ENCODE data around the gene ASPN. TPM values are rescaled to one million over a fixed set of nuclear protein-coding genes. Genes with fewer than 3 reads are reported as not detected.

Gene ASPN
- total and polyA plus RNA-seq, 10 of the 15 experiments (the other 5 are each of a cell fraction or from before 2014, with no cell fraction given) = 0.03 to 0.47 (median 0.42) TPM; not detected in 7

GRCh38 chr9:92508018-92508820 is 25.9 kb upstream of the ASPN start:
- BruUV-seq (replicated peaks) = no TSS peak
- no peak for TF ChIP-seq SIX5 (IDR thresholded peaks at IDR 0.05; ENCODE audit: low read depth, low read length, severe bottlenecking)
- TF ChIP-seq ATF2 (IDR thresholded peaks at IDR 0.05; ENCODE audit: low read length) = no peak
- TF ChIP-seq CHD1 (IDR thresholded peaks at IDR 0.05; ENCODE audit: low read depth, low read length) = no peak
- TF ChIP-seq HDAC2 (IDR thresholded peaks at IDR 0.05) = no peak
- TF ChIP-seq IRF3 (IDR thresholded peaks at IDR 0.05) = no peak
- TF ChIP-seq BRCA1 (IDR thresholded peaks at IDR 0.05; ENCODE audit: low read depth, low read length) = no peak
- TF ChIP-seq ESRRA (IDR thresholded peaks at IDR 0.05; ENCODE audit: low read length) = no peak
- no peak for TF ChIP-seq SMARCA5 (IDR thresholded peaks at IDR 0.05)
- TF ChIP-seq BACH1 (IDR thresholded peaks at IDR 0.05; ENCODE audit: borderline replicate concordance) = no peak
- no peak for TF ChIP-seq PAX5 (IDR thresholded peaks at IDR 0.05; ENCODE audit: borderline replicate concordance, low read depth, low read length)
- no peak for TF ChIP-seq CREM (IDR thresholded peaks at IDR 0.05; ENCODE audit: low read depth)
- TF ChIP-seq USF1 (IDR thresholded peaks at IDR 0.05; ENCODE audit: borderline replicate concordance, extremely low read length, insufficient read depth, low read depth, low read length) = no peak
- no peak for TF ChIP-seq MXI1 (IDR thresholded peaks at IDR 0.05; ENCODE audit: low read depth, low read length)
- TF ChIP-seq HSF1 (IDR thresholded peaks at IDR 0.05; ENCODE audit: low read depth, low read length) = no peak
- TF ChIP-seq ZNF207 (IDR thresholded peaks at IDR 0.05; ENCODE audit: borderline replicate concordance) = no peak
- no peak for TF ChIP-seq RUNX3 (IDR thresholded peaks at IDR 0.05; ENCODE audit: low read length)
- no peak for TF ChIP-seq ZNF384 (IDR thresholded peaks at IDR 0.05; ENCODE audit: borderline replicate concordance, low read depth, low read length)
- no peaks in the 10 kb centered on the region for H4K20me1 ChIP-seq (ENCODE audit: control insufficient read depth, insufficient read depth)
- no peak for FAIRE-seq
- 86% methylated on average over 10 of the region's 10 CpGs for WGBS (ENCODE audit: insufficient coverage, insufficient replicate concordance, low lambda C conversion rate, missing lambda C conversion rate)
- no peak overlapping the region for H3K4me2 ChIP-seq (ENCODE audit: control insufficient read depth, insufficient read depth)
- H3K9ac ChIP-seq (ENCODE audit: control insufficient read depth, insufficient read depth, low read length) = no peak overlapping the region
- no peaks in the 10 kb centered on the region for H3K27me3 ChIP-seq (replicated peaks in 1 of 2; ENCODE audit: control insufficient read depth in 2 of 2, insufficient read depth in 2 of 2, low read length in 1 of 2)
- no peak overlapping the region for H3K4me3 ChIP-seq
- CTCF ChIA-PET = no interaction called here
- H3K27ac ChIP-seq (ENCODE audit: control insufficient read depth, insufficient read depth) = no peak overlapping the region
- H3K79me2 ChIP-seq (ENCODE audit: control insufficient read depth, insufficient read depth, low read length) = no peaks in the 10 kb centered on the region
- POLR2A ChIA-PET = no interaction called here
- H3K4me1 ChIP-seq (ENCODE audit: control insufficient read depth, insufficient read depth, low read length) = peaks cover 3% of the 10 kb centered on the region; the same call in 1 of the 2 replicates
- intact Hi-C loops (cut with micrococcal nuclease; ENCODE audit: unreplicated experiment) = loop anchor here (10.0 kb wide), 1 partner anchor 127 kb away; no protein-coding TSS in a partner anchor
- no peaks in the 10 kb centered on the region for H3K36me3 ChIP-seq (ENCODE audit: control insufficient read depth in 2 of 2, insufficient read depth in 2 of 2, low read length in 1 of 2)
- no peak for DNase-seq (ENCODE audit: low read depth, low spot score)
- H2AFZ ChIP-seq (ENCODE audit: control insufficient read depth, low read depth, low read length) = no peak overlapping the region
- SMC1A ChIA-PET (ENCODE audit: uncharacterized antibody, unreplicated experiment) = interaction anchor here (1.2 kb wide), 1 partner anchor 125 kb away, joined by 3 read pairs; no protein-coding TSS in a partner anchor
- RAD21 ChIA-PET (ENCODE audit: unreplicated experiment) = no interaction called here
- in situ Hi-C loops (cut with MboI) = no loop called here
- no peaks in the 10 kb centered on the region for H3K9me3 ChIP-seq (replicated peaks; ENCODE audit: control insufficient read depth, insufficient read depth, low read length)
- no peak for ATAC-seq

Data from GM12878 (cell line).